ENCODE results near the gene FARSA. TPM values are rescaled to one million over a fixed set of nuclear protein-coding genes. Genes with fewer than 3 reads are reported as not detected.

Gene FARSA
- total RNA-seq, 1 donor from 2014 or later = 76.7 TPM

- H3K9ac ChIP-seq (ENCODE audit: low read length) = no peak overlapping the region
- no peaks in the 10 kb centered on the region for H3K27me3 ChIP-seq (ENCODE audit: insufficient read depth, low read length)
- H3K9me3 Mint-ChIP-seq (ENCODE audit: unreplicated experiment) = peaks cover 5% of the 10 kb centered on the region
- no peak for DNase-seq (ENCODE audit: low read depth)
- H4K20me1 ChIP-seq (ENCODE audit: insufficient read depth, low read length) = no peaks in the 10 kb centered on the region
- H3K79me2 ChIP-seq (ENCODE audit: insufficient read depth, low read length) = no peaks in the 10 kb centered on the region
- H3K36me3 Mint-ChIP-seq (ENCODE audit: low read depth, unreplicated experiment) = peaks cover 25% of the 10 kb centered on the region
- H3K4me2 ChIP-seq (ENCODE audit: low read length) = no peak overlapping the region
- H3K27me3 Mint-ChIP-seq (ENCODE audit: low read depth, unreplicated experiment) = no peaks in the 10 kb centered on the region
- H3K4me3 Mint-ChIP-seq (ENCODE audit: unreplicated experiment) = no peak overlapping the region
- no peaks in the 10 kb centered on the region for H3K9me3 ChIP-seq (ENCODE audit: insufficient read depth, low read depth, low read length)
- no peak overlapping the region for H3K27ac Mint-ChIP-seq (ENCODE audit: unreplicated experiment)
- H3K4me1 ChIP-seq (ENCODE audit: insufficient read depth, low read length) = no peaks in the 10 kb centered on the region
- H2AFZ ChIP-seq (ENCODE audit: low read depth, low read length) = no peak overlapping the region
- H3K27ac ChIP-seq (ENCODE audit: low read depth, low read length) = no peak overlapping the region
- no peak overlapping the region for H3K4me3 ChIP-seq (ENCODE audit: insufficient read depth, low read depth, low read length)
- no peaks in the 10 kb centered on the region for H3K36me3 ChIP-seq (ENCODE audit: insufficient read depth, low read length)
- no peaks in the 10 kb centered on the region for H3K4me1 Mint-ChIP-seq (ENCODE audit: low read depth, unreplicated experiment)
- TF ChIP-seq CTCF (IDR thresholded peaks at IDR 0.05; ENCODE audit: insufficient read depth, low read depth, low read length) (no peak), EZH2 (IDR thresholded peaks at IDR 0.05; ENCODE audit: insufficient read depth, low read length) (no peak)
- no peak for FAIRE-seq
Measured at GRCh38 chr19:12873891-12874745, 59.4 kb downstream of the FARSA start.

GRCh38 chr19:12872941-12873890 lies 60.3 kb downstream of the FARSA start:
- H4K20me1 ChIP-seq (ENCODE audit: insufficient read depth, low read length) = no peaks in the 10 kb centered on the region
- FAIRE-seq (no peak), DNase-seq (ENCODE audit: low read depth) (no peak)
- H3K4me2 ChIP-seq (ENCODE audit: low read length) = no peak overlapping the region
- no peaks in the 10 kb centered on the region for H3K27me3 ChIP-seq (ENCODE audit: insufficient read depth, low read length)
- Mint-ChIP-seq H3K4me3 (ENCODE audit: unreplicated experiment) (no peak overlapping the region), H3K4me1 (ENCODE audit: low read depth, unreplicated experiment) (no peaks in the 10 kb centered on the region), H3K36me3 (ENCODE audit: low read depth, unreplicated experiment) (peaks cover 25% of the 10 kb centered on the region), H3K27ac (ENCODE audit: unreplicated experiment) (no peak overlapping the region), H3K9me3 (ENCODE audit: unreplicated experiment) (peaks cover 5% of the 10 kb centered on the region), H3K27me3 (ENCODE audit: low read depth, unreplicated experiment) (no peaks in the 10 kb centered on the region)
- no peaks in the 10 kb centered on the region for H3K4me1 ChIP-seq (ENCODE audit: insufficient read depth, low read length)
- H3K36me3 ChIP-seq (ENCODE audit: insufficient read depth, low read length) = no peaks in the 10 kb centered on the region
- no peak overlapping the region for H3K27ac ChIP-seq (ENCODE audit: low read depth, low read length)
- H3K9ac ChIP-seq (ENCODE audit: low read length) = no peak overlapping the region
- H3K9me3 ChIP-seq (ENCODE audit: insufficient read depth, low read depth, low read length) = no peaks in the 10 kb centered on the region
- H2AFZ ChIP-seq (ENCODE audit: low read depth, low read length) = no peak overlapping the region
- no peak overlapping the region for H3K4me3 ChIP-seq (ENCODE audit: insufficient read depth, low read depth, low read length)
- H3K79me2 ChIP-seq (ENCODE audit: insufficient read depth, low read length) = no peaks in the 10 kb centered on the region
- no peak for TF ChIP-seq EZH2 (IDR thresholded peaks at IDR 0.05; ENCODE audit: insufficient read depth, low read length)
- TF ChIP-seq CTCF (IDR thresholded peaks at IDR 0.05; ENCODE audit: insufficient read depth, low read depth, low read length) = no peak

Small RNA genes within 50 kb of the gene (microRNA-seq; reads per million reads assigned to microRNA genes)
- not detected for gene MIR5695
- gene MIR6515 = 5.5 reads per million, percentile 23 among the genes with 10 or more reads in this experiment

Other genes starting within 250 kb of the FARSA start
- not detected in 2 replicates for gene GNG14, start 245.7 kb downstream of the FARSA start, total RNA-seq
- gene FBXW9, start 237.1 kb downstream of the FARSA start, total RNA-seq = 9.9 and 11.6 TPM in 2 replicates
- gene TNPO2, start 209.8 kb downstream of the FARSA start, total RNA-seq = 69.8 and 76.3 TPM in 2 replicates
- gene TRIR, start 199.0 kb downstream of the FARSA start, total RNA-seq = 172 and 178 TPM in 2 replicates
- 63.0 and 66.8 TPM in 2 replicates for gene GET3, start 196.2 kb downstream of the FARSA start, total RNA-seq
- gene BEST2, start 181.9 kb downstream of the FARSA start, total RNA-seq = not detected in 2 replicates
- 21.7 and 25.9 TPM in 2 replicates for gene HOOK2, start 158.2 kb downstream of the FARSA start, total RNA-seq
- gene JUNB, start 142.2 kb downstream of the FARSA start, total RNA-seq = 101 and 126 TPM in 2 replicates
- 145 and 166 TPM in 2 replicates for gene PRDX2, start 131.9 kb downstream of the FARSA start, total RNA-seq
- 3.6 and 4.5 TPM in 2 replicates for gene THSD8, start 131.6 kb downstream of the FARSA start, total RNA-seq
- 5.4 and 10.5 TPM in 2 replicates for gene RNASEH2A, start 127.1 kb downstream of the FARSA start, total RNA-seq
- gene RTBDN, start 99.1 kb downstream of the FARSA start, total RNA-seq = not detected in 2 replicates
- 5.4 and 6.3 TPM in 2 replicates for gene MAST1, start 95.2 kb downstream of the FARSA start, total RNA-seq
- gene DNASE2, start 52.3 kb downstream of the FARSA start, total RNA-seq = 33.1 and 37.8 TPM in 2 replicates
- 0.17 TPM in 1 of 2 replicates, not detected in the other for gene KLF1, start 46.5 kb downstream of the FARSA start, total RNA-seq
- gene GCDH, start 42.6 kb downstream of the FARSA start, total RNA-seq = 15.5 and 17.5 TPM in 2 replicates
- 0.50 TPM in 1 of 2 replicates, not detected in the other for gene SYCE2, start 14.4 kb downstream of the FARSA start, total RNA-seq
- 2,193 and 2,309 TPM in 2 replicates for gene CALR, start 4.9 kb upstream of the FARSA start, total RNA-seq
- gene RAD23A, start 12.2 kb upstream of the FARSA start, total RNA-seq = 40.6 and 48.5 TPM in 2 replicates
- gene GADD45GIP1, start 23.5 kb upstream of the FARSA start, total RNA-seq = 34.0 and 35.5 TPM in 2 replicates
- gene DAND5, start 35.9 kb upstream of the FARSA start, total RNA-seq = 0.14 TPM in 1 of 2 replicates, not detected in the other
- 8.4 and 9.6 TPM in 2 replicates for gene NFIX, start 61.8 kb upstream of the FARSA start, total RNA-seq
- gene LYL1, start 169.1 kb upstream of the FARSA start, total RNA-seq = 0.27 TPM in 1 of 2 replicates, not detected in the other
- 43.0 and 43.3 TPM in 2 replicates for gene TRMT1, start 183.0 kb upstream of the FARSA start, total RNA-seq
- 96.4 and 104 TPM in 2 replicates for gene NACC1, start 184.6 kb upstream of the FARSA start, total RNA-seq
- gene STX10, start 216.7 kb upstream of the FARSA start, total RNA-seq = 39.7 and 39.8 TPM in 2 replicates
- gene IER2, start 216.7 kb upstream of the FARSA start, total RNA-seq = 58.7 and 71.3 TPM in 2 replicates

All from astrocyte (in vitro differentiated cells and primary cell).